NCI-H187 (cell line): ENCODE data around the gene ELOA.
"Not testable (repeated sequence)": the region's sequence is repeated elsewhere in the genome, so short reads cannot be mapped to it uniquely, and the experiment has no call there.

Experiments
- DNase-seq, 2 experiments: peaks; one replicate each; lab custom pipeline; 2025; lab: John Stamatoyannopoulos, UW

Gene ELOA

GRCh38 chr1:23783141-23783540 lies 39.9 kb downstream of the ELOA start:
- DNase-seq = not testable (repeated sequence)

DNA sequence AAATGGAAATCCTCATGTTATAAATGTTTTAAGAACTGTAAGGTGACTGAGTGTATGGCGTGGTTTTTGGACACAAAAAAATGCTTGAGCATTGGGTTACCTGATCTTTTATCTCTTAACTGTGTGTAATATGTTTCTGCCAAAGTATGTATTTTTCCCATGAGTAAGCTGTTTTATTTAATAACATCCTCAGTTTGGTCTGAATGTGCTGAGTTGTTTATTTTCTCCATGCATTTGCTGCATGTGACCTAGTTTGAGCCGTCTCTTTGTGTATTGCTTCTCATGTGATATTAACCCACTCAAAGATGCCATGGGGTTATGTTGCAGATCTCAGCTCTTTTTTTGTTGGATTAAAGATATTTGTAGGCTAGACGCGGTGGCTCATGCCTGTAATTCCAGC lies 41.6 kb downstream of the ELOA start:
- no peak for DNase-seq

GRCh38 chr1:23787701-23788100 lies 44.4 kb downstream of the ELOA start:
- DNase-seq = no peak

- no peak for DNase-seq
Measured at GRCh38 chr1:23788695-23789094, 45.4 kb downstream of the ELOA start.

DNA sequence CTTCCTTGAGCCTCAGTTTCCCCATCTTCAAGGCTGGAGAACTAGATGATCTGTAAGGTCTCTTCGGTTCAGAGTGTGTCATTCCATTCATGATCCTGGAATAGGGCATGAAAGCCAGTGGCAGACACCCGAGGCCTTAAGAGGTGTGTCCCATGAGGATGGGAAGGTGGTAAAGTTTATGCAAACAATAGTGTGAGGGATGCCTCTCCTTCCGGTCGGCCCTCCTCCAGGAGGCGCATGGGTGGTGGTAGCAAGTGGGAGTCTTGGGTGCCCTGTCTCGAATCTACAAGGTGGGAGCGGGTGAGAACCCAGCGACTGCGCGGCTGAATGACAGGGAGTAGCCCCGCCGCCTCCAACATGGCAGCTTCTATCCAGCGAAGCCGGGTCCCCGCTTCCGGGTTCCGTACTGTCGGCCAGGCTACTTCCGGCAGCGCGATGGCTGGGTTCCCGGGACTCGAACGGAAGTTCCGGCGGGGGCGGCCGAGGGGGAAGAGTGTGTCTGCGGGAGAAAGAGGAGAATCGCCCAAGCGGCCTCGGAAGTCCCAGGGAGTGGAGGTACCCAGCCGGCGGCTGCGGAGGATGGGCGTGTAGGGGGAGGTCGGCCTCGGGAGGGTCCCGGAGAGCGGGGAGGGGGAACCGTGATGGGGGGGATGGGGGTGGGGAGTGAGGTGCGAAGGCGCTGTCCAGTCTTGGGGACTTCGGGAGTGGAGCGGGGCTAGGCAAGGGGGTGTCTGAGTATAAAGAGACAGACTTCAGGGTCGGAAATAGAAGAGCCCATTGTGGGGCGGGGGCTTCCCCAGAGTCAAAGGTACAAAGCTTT lies 47.6 kb downstream of the ELOA start, which contains the start of gene LYPLA2:
Gene LYPLA2 (plus strand): TSS at position 450 of the 820 bp plus-strand sequence. CDS start 1,538 bp downstream, outside the sequence.
- peak; percentile 62 to 83 for DNase-seq

GRCh38 chr1:23791516-23792047 lies 48.3 kb downstream of the ELOA start:
- no peak for DNase-seq

DNA sequence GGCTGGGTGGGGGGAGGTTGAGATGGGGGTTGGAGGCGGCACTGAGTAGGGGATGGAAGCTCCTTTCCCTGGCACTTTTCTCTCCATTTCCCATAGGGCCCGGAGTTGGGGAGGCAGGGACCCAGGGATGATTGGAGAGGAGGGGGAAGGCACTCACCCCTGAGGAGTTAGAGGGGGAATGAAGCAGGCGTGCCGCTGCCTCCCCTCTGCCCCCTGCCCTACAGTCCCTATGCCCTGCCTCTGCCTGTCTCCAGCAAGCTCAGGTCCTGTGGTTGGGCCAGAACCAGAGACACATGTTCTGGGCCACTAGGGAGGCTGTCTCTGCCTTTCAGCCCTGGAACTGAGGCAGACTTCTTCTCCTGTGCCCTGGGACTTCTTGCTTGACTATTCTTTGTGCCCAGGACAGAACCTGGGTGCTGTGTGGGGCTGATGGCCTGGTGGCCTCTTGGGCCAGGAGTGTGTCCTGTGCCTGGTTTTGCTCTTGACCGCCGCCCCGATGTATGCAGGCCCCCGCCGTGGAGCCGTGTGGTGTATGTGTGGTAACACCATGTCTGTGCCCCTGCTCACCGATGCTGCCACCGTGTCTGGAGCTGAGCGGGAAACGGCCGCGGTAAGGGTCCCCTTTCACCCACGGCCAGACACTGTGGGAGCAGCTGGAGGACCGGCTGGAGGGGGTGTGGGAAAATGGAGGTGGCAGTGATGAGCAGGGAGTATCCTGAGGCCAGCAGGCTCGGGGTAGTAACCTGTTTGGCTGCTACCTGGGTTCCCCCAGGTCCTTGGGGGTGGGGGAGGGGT lies 49.1 kb downstream of the ELOA start:
- DNase-seq = no peak

DNA sequence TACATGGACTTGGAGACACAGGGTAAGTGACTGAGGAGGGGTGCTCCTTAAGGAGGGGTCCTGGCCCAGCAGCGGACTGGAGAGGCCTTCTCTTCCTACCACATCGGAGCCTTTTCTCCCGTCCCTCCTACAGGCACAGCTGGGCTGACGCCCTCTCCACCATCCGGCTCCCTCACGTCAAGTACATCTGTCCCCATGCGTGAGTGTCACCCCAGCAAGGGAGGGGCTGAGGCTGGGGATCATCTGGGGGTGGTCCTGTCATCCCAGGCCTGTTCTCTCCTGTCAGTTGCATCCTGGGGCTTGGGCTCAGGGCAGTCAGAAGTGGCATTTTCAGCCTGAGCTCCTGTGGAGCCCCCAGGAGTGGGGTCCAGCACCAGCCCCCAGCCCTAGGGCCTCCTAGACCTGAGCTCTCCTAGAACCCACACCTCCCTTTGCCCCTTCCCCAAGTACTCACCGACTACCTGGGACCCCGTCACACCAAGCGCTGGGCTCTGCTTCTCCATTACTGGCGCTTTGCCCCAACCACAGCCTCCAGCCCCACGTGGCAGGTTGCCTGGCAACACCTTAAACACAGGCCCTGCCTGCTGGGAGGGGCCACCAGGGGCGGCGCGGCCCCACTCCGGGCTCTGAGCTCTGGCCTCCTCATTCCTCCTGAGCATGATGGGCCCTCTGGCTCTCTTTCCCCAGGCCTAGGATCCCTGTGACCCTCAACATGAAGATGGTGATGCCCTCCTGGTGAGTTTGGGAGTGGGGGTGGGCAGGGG lies 49.9 kb downstream of the ELOA start:
- no peak for DNase-seq

GRCh38 chr1:23793861-23794731 lies 50.8 kb downstream of the ELOA start:
- no peak for DNase-seq

DNA sequence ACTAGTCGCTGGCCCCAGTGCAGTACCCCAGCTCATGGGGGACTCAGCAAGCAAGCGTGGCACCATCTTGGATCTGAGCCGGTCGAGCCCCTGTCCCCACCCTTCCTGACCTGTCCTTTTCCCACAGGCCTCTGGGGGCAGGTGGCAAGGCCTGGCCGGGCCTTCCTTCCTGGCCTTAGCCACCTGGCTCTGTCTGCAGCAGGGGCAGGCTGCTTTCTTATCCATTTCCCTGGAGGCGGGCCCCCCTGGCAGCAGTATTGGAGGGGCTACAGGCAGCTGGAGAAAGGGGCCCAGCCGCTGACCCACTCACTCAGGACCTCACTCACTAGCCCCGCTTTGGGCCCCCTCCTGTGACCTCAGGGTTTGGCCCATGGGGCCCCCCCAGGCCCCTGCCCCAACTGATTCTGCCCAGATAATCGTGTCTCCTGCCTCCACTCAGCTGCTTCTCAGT lies 51.5 kb downstream of the ELOA start:
- DNase-seq = not testable (repeated sequence)

DNA sequence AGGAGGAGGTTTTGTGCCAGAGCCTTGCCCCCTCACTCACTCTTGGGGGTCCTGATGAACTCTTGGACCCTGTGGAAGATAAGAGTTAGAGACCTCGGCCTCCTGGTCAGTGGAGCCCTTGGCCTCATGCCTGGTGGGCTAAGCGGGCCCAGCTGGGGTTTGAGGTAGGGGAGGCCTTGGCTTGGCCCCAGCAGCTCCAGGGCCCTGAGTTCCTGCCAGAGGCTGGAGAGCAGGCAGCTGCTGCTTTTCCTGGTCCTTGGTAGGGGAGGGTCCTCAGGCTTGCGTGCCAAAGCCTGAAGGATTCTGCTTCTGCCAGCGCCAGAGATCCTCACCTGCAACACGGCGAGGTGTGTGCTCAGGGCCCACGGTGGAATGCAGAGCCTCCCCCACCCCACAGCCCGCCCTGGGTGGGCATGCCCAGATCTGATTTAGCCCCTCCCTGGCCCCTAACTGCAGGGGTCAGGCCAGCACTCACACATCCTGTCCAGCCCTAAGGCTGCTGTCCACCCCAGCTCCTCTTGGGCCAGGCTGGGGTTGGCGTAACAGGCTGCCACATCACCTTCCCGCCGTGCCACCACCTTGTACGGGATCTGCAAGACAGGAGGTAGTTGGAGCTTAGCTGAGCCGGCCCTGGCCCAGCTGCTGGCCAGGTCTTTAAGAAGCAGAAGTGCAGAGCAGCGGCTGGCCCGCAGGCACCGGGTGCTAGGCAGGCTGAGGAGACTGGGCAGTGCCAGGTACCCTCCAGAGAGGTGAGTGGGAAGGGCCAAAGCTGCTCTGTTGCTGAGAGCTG lies 52.6 kb downstream of the ELOA start:
- no peak for DNase-seq

GRCh38 chr1:23796466-23797271 lies 53.4 kb downstream of the ELOA start:
- DNase-seq = no peak

DNA sequence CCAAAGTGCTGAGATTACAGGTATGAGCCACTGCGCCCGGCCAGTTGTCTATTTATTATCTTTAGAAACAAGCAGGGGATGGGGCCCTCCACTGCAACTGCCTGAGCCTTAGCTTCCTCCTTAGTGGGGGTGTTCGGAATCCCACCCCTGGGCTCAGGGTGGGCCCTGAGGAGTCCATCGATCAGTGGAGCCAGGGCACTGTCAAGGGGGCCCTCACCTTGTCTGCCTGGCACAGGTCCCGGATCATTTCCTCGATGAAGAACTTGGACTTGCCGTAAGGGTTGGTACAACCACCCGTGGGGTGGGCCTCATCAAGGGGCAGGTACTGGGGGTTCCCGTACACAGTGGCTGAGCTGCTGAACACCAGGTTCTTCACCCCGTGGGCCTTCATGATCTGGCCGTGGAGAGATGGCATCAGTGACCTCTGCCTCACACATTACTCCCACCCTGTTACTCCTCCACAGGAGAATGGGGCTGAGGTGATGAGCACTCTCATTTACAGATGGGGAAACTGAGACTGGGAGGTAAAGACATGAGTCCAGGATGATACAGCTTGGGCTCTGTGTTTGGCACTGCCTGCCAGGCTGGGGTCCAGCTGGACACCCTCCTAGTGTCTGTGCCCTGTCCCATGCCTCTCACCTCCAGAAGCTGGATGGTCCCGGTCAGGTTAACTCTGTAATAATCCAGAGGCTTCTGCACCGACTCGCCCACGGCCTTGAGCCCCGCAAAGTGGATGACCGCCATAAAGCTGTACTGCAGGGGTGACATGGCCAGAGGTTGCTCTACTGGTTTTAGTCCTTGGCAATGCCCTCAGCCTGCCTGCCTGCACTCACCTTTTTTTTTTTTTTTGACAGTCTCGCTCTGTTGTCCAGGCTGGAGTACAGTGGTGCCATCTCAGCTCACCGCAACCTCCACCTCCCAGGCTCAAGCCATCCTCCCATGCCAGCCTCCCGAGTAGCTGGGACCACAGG lies 54.5 kb downstream of the ELOA start:
- no peak for DNase-seq

DNA sequence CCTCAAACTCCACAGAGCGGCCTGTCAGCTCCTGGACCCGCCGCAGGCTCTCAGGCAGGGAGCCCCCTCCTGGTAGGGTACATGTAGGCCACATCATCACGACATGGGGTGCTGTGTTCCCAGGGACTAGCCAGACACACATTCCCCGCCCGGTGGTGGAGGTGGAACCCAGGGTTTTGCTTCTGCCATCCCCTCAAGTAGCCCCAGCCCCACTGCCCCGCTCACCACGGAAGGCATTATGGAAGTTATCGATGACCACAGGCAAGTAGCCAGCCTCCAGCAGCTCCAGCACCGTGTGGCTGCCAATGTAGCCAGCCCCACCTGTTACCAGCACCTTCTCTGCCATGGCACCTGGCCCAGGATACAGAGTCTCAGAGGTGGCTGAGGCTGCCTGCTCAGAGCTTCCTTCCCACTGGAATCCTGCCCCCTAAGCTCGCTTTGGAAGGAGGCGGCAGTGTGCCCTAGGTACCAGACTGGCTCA lies 55.4 kb downstream of the ELOA start:
- DNase-seq = no peak

GRCh38 chr1:23799255-23799569 lies 55.9 kb downstream of the ELOA start:
- DNase-seq = no peak

DNA sequence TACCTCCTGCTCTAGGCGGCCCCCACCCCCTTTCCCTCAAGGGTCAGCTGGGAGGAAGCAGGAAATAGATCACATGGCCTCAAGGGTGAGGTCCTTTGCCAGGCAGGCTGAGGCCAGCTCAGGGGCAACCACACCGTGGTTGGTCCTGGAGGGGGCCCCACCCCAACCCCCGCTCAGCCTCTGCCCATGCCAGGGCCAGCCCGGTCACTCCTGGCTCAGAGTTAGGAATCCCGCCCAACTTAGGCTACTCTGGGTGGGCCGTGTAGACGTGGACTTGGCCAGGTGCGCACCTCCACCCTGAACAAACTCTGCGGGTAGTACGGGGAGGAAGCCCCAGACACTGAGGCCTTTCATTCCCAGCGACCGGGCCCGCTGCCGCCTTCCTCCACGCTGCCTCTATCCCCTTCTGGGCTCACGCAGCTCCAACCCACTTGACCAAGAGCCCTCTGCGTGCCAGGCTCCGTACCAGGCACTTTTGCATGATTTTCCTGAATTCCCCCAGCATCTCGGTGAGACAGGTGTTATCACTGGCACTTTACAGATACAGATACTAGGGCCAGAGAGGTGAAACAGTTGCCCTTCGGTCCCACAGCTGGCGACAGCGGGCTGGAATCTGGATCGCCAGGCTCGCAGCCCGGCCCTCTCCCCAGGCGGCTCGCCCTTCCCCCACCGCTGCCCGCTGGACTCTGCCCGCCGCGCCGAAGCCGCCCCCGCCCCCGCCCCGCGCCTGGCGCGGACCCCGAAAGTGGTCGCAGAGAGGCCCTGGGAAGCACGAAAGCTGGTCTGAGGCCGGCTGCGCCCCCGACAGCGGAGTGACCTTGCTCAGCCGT lies 56.5 kb downstream of the ELOA start:
- DNase-seq = no peak
